ENCODE data around the gene C15orf61. TPM values are rescaled to one million over a fixed set of nuclear protein-coding genes. Genes with fewer than 3 reads are reported as not detected.

C15orf61 gene
- total and polyA plus RNA-seq, 5 donors from 2014 or later: 8.6 to 13.9 (median 9.9) TPM

DNA sequence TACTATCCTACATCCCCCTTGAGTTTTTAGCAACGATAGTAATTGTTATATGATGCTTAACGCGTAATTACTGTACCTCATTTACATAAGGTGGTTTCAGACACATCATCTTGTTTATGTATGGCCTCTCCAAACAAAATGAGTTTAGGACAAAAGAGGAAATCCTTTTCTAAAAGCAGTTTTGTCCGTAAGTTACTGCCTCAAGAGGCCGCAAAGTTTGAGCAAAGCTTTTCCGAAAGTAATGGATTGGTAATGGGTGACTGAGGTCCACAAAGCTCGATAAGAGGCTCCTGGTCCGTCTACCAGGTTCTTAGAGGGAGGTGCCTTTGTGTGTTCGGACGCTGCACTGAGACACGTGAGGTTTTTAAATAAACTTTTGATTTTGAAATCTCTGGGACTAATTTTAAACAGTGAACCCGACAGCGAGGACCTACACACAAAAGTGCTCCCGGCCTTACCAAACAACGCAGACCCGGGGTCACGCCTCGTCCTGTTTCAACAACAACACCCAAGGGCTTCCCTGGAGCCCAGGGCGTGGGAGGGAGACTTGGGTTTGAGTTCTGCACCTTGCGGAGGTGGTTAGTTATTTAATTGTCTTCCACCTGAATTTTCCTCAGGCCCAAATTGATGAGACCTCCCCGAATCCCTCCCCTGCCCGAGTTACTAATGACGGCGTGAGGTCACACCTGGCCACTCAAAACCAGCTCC, 456 bp upstream of the C15orf61 start:
- DNase-seq (no peak), ATAC-seq (ENCODE audit: low read depth in 2 of 2) (no peak)
- Mint-ChIP-seq H3K9me3 (no peaks in the 10 kb centered on the region), H3K27ac (peak overlapping the region; percentile 93 to 96 (median 93)), H3K4me1 (peaks cover 20 to 35% (median 32%) of the 10 kb centered on the region in 4 donors), H3K36me3 (no peaks in the 10 kb centered on the region), H3K27me3 (no peaks in the 10 kb centered on the region), H3K4me3 (peak overlapping the region; percentile 83 to 95 (median 92))
- Histone ChIP-seq H3K27ac (ENCODE audit: insufficient read depth, low read length, poor library complexity, severe bottlenecking) (peak overlapping the region; percentile 79), H3K9me3 (ENCODE audit: control insufficient read depth in 2 of 2, low read length in 2 of 2) (no peaks in the 10 kb centered on the region), H3K36me3 (ENCODE audit: control insufficient read depth, insufficient read depth, low read length) (no peaks in the 10 kb centered on the region), H3K4me1 (ENCODE audit: control insufficient read depth, insufficient read depth, low read length, poor library complexity, severe bottlenecking) (peaks cover 32% of the 10 kb centered on the region), H3K27me3 (ENCODE audit: control insufficient read depth, insufficient read depth, low read length) (no peaks in the 10 kb centered on the region), H3K4me3 (ENCODE audit: low read depth, low read length) (peak overlapping the region; percentile 82)

DNA sequence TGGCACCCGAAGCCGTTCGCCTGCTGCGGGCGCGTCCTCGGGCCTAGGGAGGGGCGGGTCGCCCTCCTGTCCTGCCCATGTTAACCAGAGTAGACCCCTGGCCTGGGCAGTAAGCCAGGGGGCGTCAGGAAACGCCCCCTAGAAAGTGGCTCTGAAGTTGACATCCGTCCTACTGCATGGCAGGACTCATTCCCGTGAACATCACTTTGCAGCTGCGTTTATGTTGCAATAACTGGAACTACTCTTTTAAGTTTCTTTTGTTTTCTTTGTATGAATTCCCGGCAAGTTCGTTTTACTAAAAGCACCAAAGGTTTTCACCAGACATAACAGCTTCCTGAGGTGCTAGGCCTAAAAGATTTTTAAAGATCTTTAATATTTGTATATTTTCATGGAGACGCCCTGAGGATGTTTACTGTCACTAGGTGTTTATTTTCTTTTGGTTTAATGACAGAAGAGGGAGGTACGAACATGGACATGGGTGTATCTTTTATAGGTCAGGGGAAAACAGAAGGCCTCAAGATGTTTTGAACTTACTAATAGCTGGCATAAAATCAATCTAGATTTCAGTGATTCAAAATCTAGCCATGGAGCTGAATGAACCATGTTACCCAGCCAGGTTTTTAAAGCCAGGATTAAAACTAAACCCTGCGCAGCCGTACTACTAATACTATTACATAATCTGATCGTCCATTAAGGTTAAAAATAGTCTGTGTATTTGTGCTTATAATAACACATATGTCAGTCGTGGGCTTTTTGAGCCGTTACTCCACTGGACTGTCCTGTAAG, 1.0 kb downstream of the C15orf61 start:
- peaks cover 8% of the 10 kb centered on the region for H3K36me3 ChIP-seq (ENCODE audit: control insufficient read depth, insufficient read depth, low read length)
- Mint-ChIP-seq H3K4me1 (peaks cover 22 to 35% (median 34%) of the 10 kb centered on the region in 4 donors), H3K4me3 (peak overlapping the region; percentile 83 to 95 (median 94)), H3K27ac (peak overlapping the region; percentile 27 to 98 (median 96)), H3K27me3 (no peaks in the 10 kb centered on the region), H3K9me3 (no peaks in the 10 kb centered on the region), H3K36me3 (no peaks in the 10 kb centered on the region)
- no peaks in the 10 kb centered on the region for H3K9me3 ChIP-seq (ENCODE audit: control insufficient read depth in 2 of 2, low read length in 2 of 2)
- peak in 2 of 3 donors; percentile 15 to 32 for DNase-seq
- H3K4me3 ChIP-seq (ENCODE audit: low read depth, low read length): peak overlapping the region; percentile 93
- peaks cover 32% of the 10 kb centered on the region for H3K4me1 ChIP-seq (ENCODE audit: control insufficient read depth, insufficient read depth, low read length, poor library complexity, severe bottlenecking)
- peak overlapping the region; percentile 79 for H3K27ac ChIP-seq (ENCODE audit: insufficient read depth, low read length, poor library complexity, severe bottlenecking)
- peak in 1 of 2 donors; percentile 1 for ATAC-seq (ENCODE audit: low read depth in 2 of 2)
- H3K27me3 ChIP-seq (ENCODE audit: control insufficient read depth, insufficient read depth, low read length): no peaks in the 10 kb centered on the region

DNA sequence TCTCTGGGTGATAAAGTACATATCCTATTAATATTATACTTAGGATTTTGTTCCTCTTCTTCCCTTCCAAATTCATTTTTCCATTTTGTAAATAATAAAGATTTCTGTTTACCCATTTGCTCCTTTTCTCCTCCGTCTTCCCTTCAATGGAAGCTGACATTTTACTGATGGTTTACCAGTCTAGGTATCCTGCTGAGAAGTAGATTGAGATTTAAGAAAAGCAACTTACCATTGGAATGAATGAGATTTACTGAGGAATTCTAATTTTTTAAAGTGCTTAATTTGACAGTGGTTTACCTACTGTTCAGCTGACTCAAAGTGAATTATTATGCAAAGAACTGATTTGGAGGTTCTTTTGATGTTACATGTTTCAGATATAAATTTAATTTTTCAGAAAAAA, 2.4 kb downstream of the C15orf61 start:
- H3K36me3 ChIP-seq (ENCODE audit: control insufficient read depth, insufficient read depth, low read length): peaks cover 13% of the 10 kb centered on the region
- H3K4me3 ChIP-seq (ENCODE audit: low read depth, low read length): peak overlapping the region; percentile 93
- Mint-ChIP-seq H3K4me3 (peak overlapping the region; percentile 83 to 95 (median 94)), H3K4me1 (peaks cover 20 to 38% (median 35%) of the 10 kb centered on the region in 4 donors), H3K27me3 (no peaks in the 10 kb centered on the region), H3K36me3 (peaks cover 5% of the 10 kb centered on the region), H3K27ac (peak overlapping the region in 1 of 3 donors; percentile 84), H3K9me3 (no peaks in the 10 kb centered on the region)
- DNase-seq (no peak), ATAC-seq (ENCODE audit: low read depth in 2 of 2) (no peak)
- H3K4me1 ChIP-seq (ENCODE audit: control insufficient read depth, insufficient read depth, low read length, poor library complexity, severe bottlenecking): peaks cover 32% of the 10 kb centered on the region
- H3K27me3 ChIP-seq (ENCODE audit: control insufficient read depth, insufficient read depth, low read length): no peaks in the 10 kb centered on the region
- no peak overlapping the region for H3K27ac ChIP-seq (ENCODE audit: insufficient read depth, low read length, poor library complexity, severe bottlenecking)
- no peaks in the 10 kb centered on the region for H3K9me3 ChIP-seq (ENCODE audit: control insufficient read depth in 2 of 2, low read length in 2 of 2)

DNA sequence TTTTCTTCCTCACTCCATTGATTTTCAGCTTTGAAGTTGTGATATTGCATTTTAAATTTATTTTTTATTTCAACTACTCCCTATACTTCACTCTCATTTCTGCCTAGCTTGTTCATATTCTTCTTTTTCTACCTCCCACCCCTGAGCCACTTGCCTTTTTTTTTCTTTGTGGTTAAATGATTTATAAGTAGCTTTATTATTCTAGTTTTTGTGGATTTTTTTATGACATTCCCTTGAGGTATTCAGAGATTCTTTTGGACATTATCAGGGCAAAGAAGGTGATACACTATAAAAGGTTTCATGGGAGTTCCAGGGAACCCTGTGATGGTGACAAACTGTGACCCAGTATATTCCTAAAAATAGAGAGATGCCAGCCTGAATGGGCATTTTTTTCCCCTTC, 3.3 kb downstream of the C15orf61 start:
- Mint-ChIP-seq H3K27ac (peak overlapping the region; percentile 5 to 57 (median 57)), H3K9me3 (no peaks in the 10 kb centered on the region), H3K4me1 (peaks cover 20 to 38% (median 35%) of the 10 kb centered on the region in 4 donors), H3K36me3 (peaks cover 5% of the 10 kb centered on the region), H3K27me3 (no peaks in the 10 kb centered on the region), H3K4me3 (peak overlapping the region in 3 of 4 donors; percentile 45 to 91 (median 71))
- peaks cover 32% of the 10 kb centered on the region for H3K4me1 ChIP-seq (ENCODE audit: control insufficient read depth, insufficient read depth, low read length, poor library complexity, severe bottlenecking)
- no peaks in the 10 kb centered on the region for H3K27me3 ChIP-seq (ENCODE audit: control insufficient read depth, insufficient read depth, low read length)
- H3K36me3 ChIP-seq (ENCODE audit: control insufficient read depth, insufficient read depth, low read length): peaks cover 16% of the 10 kb centered on the region
- H3K9me3 ChIP-seq (ENCODE audit: control insufficient read depth in 2 of 2, low read length in 2 of 2): no peaks in the 10 kb centered on the region
- no peak for ATAC-seq (ENCODE audit: low read depth in 2 of 2)
- peak overlapping the region; percentile 8 for H3K27ac ChIP-seq (ENCODE audit: insufficient read depth, low read length, poor library complexity, severe bottlenecking)
- H3K4me3 ChIP-seq (ENCODE audit: low read depth, low read length): no peak overlapping the region
- DNase-seq: no peak

DNA sequence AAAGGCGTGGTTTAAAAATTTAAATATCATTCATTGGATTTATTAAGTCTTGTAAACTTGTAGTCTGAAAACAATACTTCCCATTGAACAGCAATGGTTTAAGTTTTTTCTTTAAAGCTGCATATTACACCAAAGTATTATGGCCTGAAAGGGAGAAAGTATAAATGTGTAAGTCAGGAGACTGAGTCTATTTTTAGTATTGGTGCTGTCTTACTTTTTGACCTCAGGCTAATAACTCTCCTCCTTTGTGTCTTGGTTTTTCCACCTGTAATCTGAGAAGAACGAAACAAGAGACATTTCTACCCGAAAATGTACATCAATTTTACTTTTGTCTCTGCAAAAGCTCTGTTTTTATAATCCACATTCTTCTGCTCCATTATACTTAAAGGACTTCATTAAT, 7.6 kb downstream of the C15orf61 start:
- peaks cover 18% of the 10 kb centered on the region for H3K36me3 ChIP-seq (ENCODE audit: control insufficient read depth, insufficient read depth, low read length)
- H3K27ac Mint-ChIP-seq: no peak overlapping the region
- H3K4me1 Mint-ChIP-seq: peaks cover 5 to 21% (median 12%) of the 10 kb centered on the region in 4 donors
- no peak overlapping the region for H3K4me3 ChIP-seq (ENCODE audit: low read depth, low read length)
- H3K9me3 Mint-ChIP-seq: no peaks in the 10 kb centered on the region
- H3K27ac ChIP-seq (ENCODE audit: insufficient read depth, low read length, poor library complexity, severe bottlenecking): no peak overlapping the region
- H3K27me3 ChIP-seq (ENCODE audit: control insufficient read depth, insufficient read depth, low read length): peaks cover 1% of the 10 kb centered on the region
- DNase-seq (no peak), ATAC-seq (ENCODE audit: low read depth in 2 of 2) (no peak)
- H3K27me3 Mint-ChIP-seq: peaks cover 5% of the 10 kb centered on the region
- no peak overlapping the region for H3K4me3 Mint-ChIP-seq
- no peaks in the 10 kb centered on the region for H3K9me3 ChIP-seq (ENCODE audit: control insufficient read depth in 2 of 2, low read length in 2 of 2)
- peaks cover 5% of the 10 kb centered on the region for H3K36me3 Mint-ChIP-seq
- H3K4me1 ChIP-seq (ENCODE audit: control insufficient read depth, insufficient read depth, low read length, poor library complexity, severe bottlenecking): peaks cover 7% of the 10 kb centered on the region

DNA sequence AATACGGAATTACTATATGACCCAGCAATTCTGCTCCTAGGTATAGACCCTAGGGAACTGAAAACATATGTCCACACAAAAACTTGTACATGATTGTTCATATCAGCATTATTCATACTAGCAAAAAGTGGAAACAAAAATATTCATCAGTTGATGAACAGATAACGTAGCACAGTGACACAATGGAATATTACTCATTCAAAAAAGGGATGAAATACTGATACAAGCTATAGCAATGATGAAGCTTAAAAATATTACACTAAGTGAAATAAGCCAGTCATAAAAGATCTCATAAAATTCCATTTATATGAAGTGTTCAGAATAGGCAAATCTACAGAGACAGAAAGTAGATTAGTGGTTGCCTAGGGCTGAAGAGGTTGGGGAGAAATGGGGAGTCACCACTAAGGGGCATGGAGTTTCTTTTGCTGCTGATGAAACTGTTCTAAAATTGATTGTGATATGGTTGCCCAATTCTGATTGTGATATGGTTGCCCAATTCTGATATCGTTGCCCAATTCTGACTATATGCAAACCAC, 10.5 kb downstream of the C15orf61 start:
- H3K4me1 ChIP-seq (ENCODE audit: control insufficient read depth, insufficient read depth, low read length, poor library complexity, severe bottlenecking): no peaks in the 10 kb centered on the region
- Mint-ChIP-seq H3K27ac (no peak overlapping the region), H3K4me3 (no peak overlapping the region), H3K27me3 (peaks cover 16% of the 10 kb centered on the region), H3K9me3 (no peaks in the 10 kb centered on the region), H3K36me3 (peaks cover 5% of the 10 kb centered on the region), H3K4me1 (peaks cover 2 to 14% (median 8%) of the 10 kb centered on the region in 4 donors)
- H3K36me3 ChIP-seq (ENCODE audit: control insufficient read depth, insufficient read depth, low read length): peaks cover 15% of the 10 kb centered on the region
- H3K4me3 ChIP-seq (ENCODE audit: low read depth, low read length): no peak overlapping the region
- H3K27ac ChIP-seq (ENCODE audit: insufficient read depth, low read length, poor library complexity, severe bottlenecking): no peak overlapping the region
- no peaks in the 10 kb centered on the region for H3K9me3 ChIP-seq (ENCODE audit: control insufficient read depth in 2 of 2, low read length in 2 of 2)
- H3K27me3 ChIP-seq (ENCODE audit: control insufficient read depth, insufficient read depth, low read length): peaks cover 1% of the 10 kb centered on the region
- DNase-seq: no peak
- no peak for ATAC-seq (ENCODE audit: low read depth in 2 of 2)

DNA sequence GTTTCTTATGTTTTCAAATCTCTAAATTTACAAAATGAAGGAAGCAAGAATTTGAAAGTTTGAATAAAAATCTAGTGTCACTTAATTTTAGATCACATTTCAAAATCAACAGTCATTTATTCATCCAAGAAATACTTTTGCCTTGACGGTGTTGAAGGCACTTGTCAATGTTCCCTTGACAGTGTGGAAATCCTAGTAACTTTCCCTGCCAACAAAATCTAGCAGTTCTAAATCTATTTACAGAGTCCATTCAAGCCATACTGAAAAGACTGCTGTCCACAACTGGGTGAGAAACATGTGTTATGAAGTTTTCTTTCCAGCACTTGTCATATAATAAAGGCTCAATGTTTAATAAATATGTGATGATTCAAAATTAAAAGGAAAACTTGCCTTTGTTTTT, 12.9 kb downstream of the C15orf61 start:
- no peak overlapping the region for H3K27ac ChIP-seq (ENCODE audit: insufficient read depth, low read length, poor library complexity, severe bottlenecking)
- Mint-ChIP-seq H3K9me3 (no peaks in the 10 kb centered on the region), H3K4me3 (no peak overlapping the region), H3K36me3 (no peaks in the 10 kb centered on the region), H3K27me3 (peaks cover 24% of the 10 kb centered on the region), H3K4me1 (peaks cover 6 to 18% (median 8%) of the 10 kb centered on the region in 4 donors), H3K27ac (no peak overlapping the region)
- peaks cover 2% of the 10 kb centered on the region for H3K36me3 ChIP-seq (ENCODE audit: control insufficient read depth, insufficient read depth, low read length)
- H3K4me3 ChIP-seq (ENCODE audit: low read depth, low read length): no peak overlapping the region
- H3K9me3 ChIP-seq (ENCODE audit: control insufficient read depth in 2 of 2, low read length in 2 of 2): no peaks in the 10 kb centered on the region
- ATAC-seq (ENCODE audit: low read depth in 2 of 2) (no peak), DNase-seq (no peak)
- peaks cover 1% of the 10 kb centered on the region for H3K27me3 ChIP-seq (ENCODE audit: control insufficient read depth, insufficient read depth, low read length)
- H3K4me1 ChIP-seq (ENCODE audit: control insufficient read depth, insufficient read depth, low read length, poor library complexity, severe bottlenecking): no peaks in the 10 kb centered on the region
